HEK293 (cell line): ENCODE data around the gene PABPN1L.

Experiments
- GLI2 ChIP-seq: fragments of 450-650 bp; formaldehyde crosslinking; IDR thresholded peaks from 2 replicates; pipeline ENCODE4; 2017; ENCODE audit warnings: missing biosample characterization, missing genetic modification characterization, low read depth, borderline replicate concordance
- MYNN ChIP-seq: fragments of 450-650 bp; formaldehyde crosslinking; IDR thresholded peaks from 2 replicates; pipeline ENCODE4 v1.5.1; 2016; ENCODE audit warnings: missing biosample characterization, missing genetic modification characterization, borderline replicate concordance
- PATZ1 ChIP-seq: fragments of 450-650 bp; formaldehyde crosslinking; IDR thresholded peaks from 2 replicates; pipeline ENCODE4 v1.5.1; 2016; ENCODE audit warnings: missing biosample characterization, missing genetic modification characterization
- SALL2 ChIP-seq: fragments of 450-650 bp; formaldehyde crosslinking; IDR thresholded peaks from 2 replicates; pipeline ENCODE4 v1.5.0; 2017; ENCODE audit warnings: missing biosample characterization, mild to moderate bottlenecking, missing genetic modification characterization, borderline replicate concordance
- TCF7L2 ChIP-seq: IDR thresholded peaks from 2 replicates; pipeline ENCODE4 v1.6.1; 2011; ENCODE audit warnings: low read depth, mild to moderate bottlenecking, inconsistent platforms, low read length, moderate library complexity, borderline replicate concordance
- ZBTB7A ChIP-seq: fragments of 450-650 bp; formaldehyde crosslinking; IDR thresholded peaks from 2 replicates; pipeline ENCODE4 v1.5.1; 2016; ENCODE audit warnings: low read depth, missing biosample characterization, missing genetic modification characterization
- ZNF140 ChIP-seq: fragments of 450-650 bp; formaldehyde crosslinking; IDR thresholded peaks from 2 replicates; pipeline ENCODE4 v1.5.1; 2016; ENCODE audit warnings: missing biosample characterization, missing genetic modification characterization
- ZNF146 ChIP-seq: fragments of 450-650 bp; formaldehyde crosslinking; IDR thresholded peaks from 2 replicates; pipeline ENCODE4 v1.5.1; 2016; ENCODE audit warnings: missing biosample characterization, missing genetic modification characterization
- ZNF791 ChIP-seq: fragments of 450-650 bp; formaldehyde crosslinking; IDR thresholded peaks from 2 replicates; pipeline ENCODE4 v1.5.1; 2016; ENCODE audit warnings: missing biosample characterization, missing genetic modification characterization
- TF ChIP-seq, protein P1 (sequence below): fragments of 450-650 bp; formaldehyde crosslinking; IDR thresholded peaks from 2 replicates; pipeline ENCODE4 v1.5.1; 2016; ENCODE audit warnings: missing biosample characterization, missing genetic modification characterization

GRCh38 chr16:88883946-88884345 lies 17.5 kb upstream of the PABPN1L start:
- TF ChIP-seq ZNF791 (tag by site-specific recombination) (no peak), ZNF146 (no peak), ZBTB7A (no peak), PATZ1 (no peak), TCF7L2 (no peak), MYNN (tag by site-specific recombination) (no peak), SALL2 (tag by site-specific recombination) (no peak), GLI2 (tag by site-specific recombination) (no peak), ZNF140 (tag by site-specific recombination) (no peak)
- TF ChIP-seq, protein P1, sequence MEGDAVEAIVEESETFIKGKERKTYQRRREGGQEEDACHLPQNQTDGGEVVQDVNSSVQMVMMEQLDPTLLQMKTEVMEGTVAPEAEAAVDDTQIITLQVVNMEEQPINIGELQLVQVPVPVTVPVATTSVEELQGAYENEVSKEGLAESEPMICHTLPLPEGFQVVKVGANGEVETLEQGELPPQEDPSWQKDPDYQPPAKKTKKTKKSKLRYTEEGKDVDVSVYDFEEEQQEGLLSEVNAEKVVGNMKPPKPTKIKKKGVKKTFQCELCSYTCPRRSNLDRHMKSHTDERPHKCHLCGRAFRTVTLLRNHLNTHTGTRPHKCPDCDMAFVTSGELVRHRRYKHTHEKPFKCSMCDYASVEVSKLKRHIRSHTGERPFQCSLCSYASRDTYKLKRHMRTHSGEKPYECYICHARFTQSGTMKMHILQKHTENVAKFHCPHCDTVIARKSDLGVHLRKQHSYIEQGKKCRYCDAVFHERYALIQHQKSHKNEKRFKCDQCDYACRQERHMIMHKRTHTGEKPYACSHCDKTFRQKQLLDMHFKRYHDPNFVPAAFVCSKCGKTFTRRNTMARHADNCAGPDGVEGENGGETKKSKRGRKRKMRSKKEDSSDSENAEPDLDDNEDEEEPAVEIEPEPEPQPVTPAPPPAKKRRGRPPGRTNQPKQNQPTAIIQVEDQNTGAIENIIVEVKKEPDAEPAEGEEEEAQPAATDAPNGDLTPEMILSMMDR (tag by site-specific recombination), result no peak
